ENCODE data around the gene CCDC186.

CCDC186 gene

DNA sequence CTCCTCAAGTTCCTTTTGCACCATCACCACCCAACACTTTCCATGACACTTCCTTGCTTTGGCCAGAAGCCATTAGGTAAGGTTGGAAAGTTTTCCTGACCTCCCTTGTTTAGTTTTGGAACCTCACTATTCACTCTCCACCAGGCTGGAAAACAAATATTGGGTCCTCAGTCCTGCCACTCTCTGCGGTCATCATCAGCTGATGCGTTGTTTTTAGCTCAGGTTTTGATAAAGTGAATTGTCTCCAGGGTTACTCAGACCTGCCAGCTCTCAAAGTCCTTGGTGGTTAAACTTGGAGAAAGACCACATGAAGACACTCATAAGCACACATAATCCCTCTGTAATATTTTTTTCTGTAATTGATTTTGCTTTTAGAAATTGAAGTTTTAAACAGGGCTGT, 55.5 kb downstream of the CCDC186 start:
- no peak overlapping the region for H3K4me3 Mint-ChIP-seq

GRCh38 chr10:114117728-114118127, 56.3 kb downstream of the CCDC186 start:
- H3K9me3 Mint-ChIP-seq = no peaks in the 10 kb centered on the region
- no peaks in the 10 kb centered on the region for H3K4me1 Mint-ChIP-seq (ENCODE audit: low read depth)
- H3K36me3 Mint-ChIP-seq (ENCODE audit: low read depth) = peaks cover 4% of the 10 kb centered on the region
- H3K4me3 Mint-ChIP-seq = no peak overlapping the region
- H3K27ac Mint-ChIP-seq = no peak overlapping the region
- H3K27me3 Mint-ChIP-seq (ENCODE audit: low read depth) = peaks cover 24% of the 10 kb centered on the region
- DNase-seq (ENCODE audit: low spot score) = no peak

More for the DNA sequence above, 55.5 kb downstream of the CCDC186 start:
- Mint-ChIP-seq H3K9me3 (no peaks in the 10 kb centered on the region), H3K27me3 (ENCODE audit: low read depth) (peaks cover 24% of the 10 kb centered on the region), H3K27ac (no peak overlapping the region), H3K36me3 (ENCODE audit: low read depth) (peaks cover 4% of the 10 kb centered on the region), H3K4me1 (ENCODE audit: low read depth) (no peaks in the 10 kb centered on the region)
- no peak for DNase-seq (ENCODE audit: low spot score)

DNA sequence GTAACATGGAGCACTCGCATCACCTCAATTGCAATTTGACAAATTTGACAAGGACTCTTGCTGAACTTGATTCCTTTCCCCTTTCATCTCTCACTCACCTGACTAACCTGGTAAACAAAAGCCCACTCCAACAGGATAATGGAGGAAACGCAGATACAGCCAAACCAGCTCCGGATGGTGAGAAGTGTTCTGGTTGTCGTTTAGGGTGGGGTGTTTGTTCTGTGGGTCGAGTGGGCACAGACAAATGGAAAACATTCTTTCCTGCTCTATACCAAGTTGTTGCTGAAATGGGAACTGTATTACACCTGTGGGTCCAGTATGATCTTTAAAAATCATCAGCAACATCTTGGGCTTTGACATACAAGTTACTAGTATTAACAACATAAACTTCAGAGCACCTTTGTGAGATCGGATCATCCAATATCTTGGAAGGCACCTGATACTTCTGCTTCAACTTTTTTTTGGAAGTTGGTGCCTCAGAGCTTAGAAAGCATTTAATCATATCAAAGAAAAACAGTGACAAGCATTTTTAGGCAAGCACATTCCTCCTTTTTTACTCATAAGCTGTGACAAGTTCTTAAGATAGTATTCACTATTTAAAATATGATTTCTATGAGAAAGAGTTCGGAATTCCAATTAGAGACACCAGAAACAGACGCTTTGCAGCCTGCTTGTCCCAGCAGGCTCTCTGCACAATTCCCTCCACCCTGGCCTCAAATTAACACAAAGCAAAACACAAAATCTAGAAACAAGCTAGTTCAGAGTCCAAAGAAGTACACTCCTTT, 58.1 kb downstream of the CCDC186 start:
- H3K4me1 Mint-ChIP-seq (ENCODE audit: low read depth) = no peaks in the 10 kb centered on the region
- H3K4me3 Mint-ChIP-seq = no peak overlapping the region
- peaks cover 27% of the 10 kb centered on the region for H3K27me3 Mint-ChIP-seq (ENCODE audit: low read depth)
- DNase-seq (ENCODE audit: low spot score) = no peak
- peaks cover 4% of the 10 kb centered on the region for H3K36me3 Mint-ChIP-seq (ENCODE audit: low read depth)
- H3K27ac Mint-ChIP-seq = no peak overlapping the region
- no peaks in the 10 kb centered on the region for H3K9me3 Mint-ChIP-seq

DNA sequence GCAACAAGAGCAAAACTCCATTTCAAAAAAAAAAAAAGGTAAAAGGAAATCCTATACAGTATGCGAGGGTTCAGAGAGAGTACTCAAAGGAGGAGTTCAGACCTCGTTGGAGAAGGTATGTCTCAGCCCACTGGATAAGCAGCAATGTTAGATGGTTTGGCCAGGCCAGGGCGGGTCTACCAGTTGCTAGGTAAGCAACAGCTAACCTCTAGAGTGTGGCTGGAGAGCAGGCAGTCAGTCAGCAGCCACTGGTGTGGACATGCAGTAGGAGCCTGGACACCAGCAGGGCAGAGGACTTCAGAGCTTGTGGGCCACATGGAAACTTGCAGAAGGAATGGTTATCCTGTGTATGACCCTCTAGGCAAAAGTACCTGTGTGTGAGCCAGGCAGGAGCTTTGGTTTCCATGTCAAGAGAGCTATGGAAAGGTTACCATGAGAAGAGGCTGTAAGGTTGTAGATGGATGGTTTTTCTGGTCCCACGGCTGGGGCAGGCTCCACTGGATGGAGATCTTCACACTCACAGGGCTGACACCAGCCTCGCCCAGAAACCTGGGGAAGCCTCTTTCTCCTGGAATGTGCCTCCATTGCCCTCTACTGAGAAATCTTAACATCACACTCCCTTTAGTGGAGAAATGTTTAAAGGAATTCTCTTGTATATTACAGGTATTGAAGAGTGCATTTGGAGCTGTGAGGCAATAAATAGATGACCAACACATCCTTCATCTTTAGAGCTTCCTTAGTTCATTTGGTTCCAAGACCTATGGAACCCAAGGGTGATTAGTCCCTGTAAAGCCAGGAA, 63.6 kb downstream of the CCDC186 start:
- no peak for DNase-seq (ENCODE audit: low spot score)
- Mint-ChIP-seq H3K27ac (no peak overlapping the region), H3K4me1 (ENCODE audit: low read depth) (no peaks in the 10 kb centered on the region)

GRCh38 chr10:114103284-114103683, 70.7 kb downstream of the CCDC186 start:
- Mint-ChIP-seq H3K36me3 (ENCODE audit: low read depth) (no peaks in the 10 kb centered on the region), H3K27me3 (ENCODE audit: low read depth) (peaks cover 45% of the 10 kb centered on the region), H3K27ac (no peak overlapping the region), H3K4me1 (ENCODE audit: low read depth) (peaks cover 13% of the 10 kb centered on the region), H3K4me3 (no peak overlapping the region), H3K9me3 (no peaks in the 10 kb centered on the region)
- no peak for DNase-seq (ENCODE audit: low spot score)

More for the DNA sequence above, 63.6 kb downstream of the CCDC186 start:
- Mint-ChIP-seq H3K9me3 (no peaks in the 10 kb centered on the region), H3K27me3 (ENCODE audit: low read depth) (peaks cover 24% of the 10 kb centered on the region), H3K36me3 (ENCODE audit: low read depth) (no peaks in the 10 kb centered on the region), H3K4me3 (no peak overlapping the region)

- Mint-ChIP-seq H3K27ac (no peak overlapping the region), H3K4me1 (ENCODE audit: low read depth) (peaks cover 13% of the 10 kb centered on the region), H3K4me3 (no peak overlapping the region), H3K9me3 (no peaks in the 10 kb centered on the region), H3K36me3 (ENCODE audit: low read depth) (no peaks in the 10 kb centered on the region), H3K27me3 (ENCODE audit: low read depth) (peaks cover 49% of the 10 kb centered on the region)
- DNase-seq (ENCODE audit: low spot score) = no peak
These were observed 71.7 kb downstream of the CCDC186 start for GRCh38 chr10:114102256-114102655.

GRCh38 chr10:114100848-114101741, 72.9 kb downstream of the CCDC186 start:
- H3K4me1 Mint-ChIP-seq (ENCODE audit: low read depth) = peaks cover 22% of the 10 kb centered on the region

GRCh38 chr10:114096864-114097263, 77.1 kb downstream of the CCDC186 start:
- Mint-ChIP-seq H3K36me3 (ENCODE audit: low read depth) (no peaks in the 10 kb centered on the region), H3K27me3 (ENCODE audit: low read depth) (peaks cover 74% of the 10 kb centered on the region), H3K9me3 (peaks cover 4% of the 10 kb centered on the region), H3K4me3 (no peak overlapping the region), H3K27ac (no peak overlapping the region), H3K4me1 (ENCODE audit: low read depth) (peaks cover 29% of the 10 kb centered on the region)
- no peak for DNase-seq (ENCODE audit: low spot score)

More at GRCh38 chr10:114100848-114101741, 72.9 kb downstream of the CCDC186 start:
- Mint-ChIP-seq H3K9me3 (no peaks in the 10 kb centered on the region), H3K36me3 (ENCODE audit: low read depth) (no peaks in the 10 kb centered on the region), H3K4me3 (peak overlapping the region; percentile 56), H3K27ac (no peak overlapping the region), H3K27me3 (ENCODE audit: low read depth) (peaks cover 55% of the 10 kb centered on the region)
- DNase-seq (ENCODE audit: low spot score) = no peak

DNA sequence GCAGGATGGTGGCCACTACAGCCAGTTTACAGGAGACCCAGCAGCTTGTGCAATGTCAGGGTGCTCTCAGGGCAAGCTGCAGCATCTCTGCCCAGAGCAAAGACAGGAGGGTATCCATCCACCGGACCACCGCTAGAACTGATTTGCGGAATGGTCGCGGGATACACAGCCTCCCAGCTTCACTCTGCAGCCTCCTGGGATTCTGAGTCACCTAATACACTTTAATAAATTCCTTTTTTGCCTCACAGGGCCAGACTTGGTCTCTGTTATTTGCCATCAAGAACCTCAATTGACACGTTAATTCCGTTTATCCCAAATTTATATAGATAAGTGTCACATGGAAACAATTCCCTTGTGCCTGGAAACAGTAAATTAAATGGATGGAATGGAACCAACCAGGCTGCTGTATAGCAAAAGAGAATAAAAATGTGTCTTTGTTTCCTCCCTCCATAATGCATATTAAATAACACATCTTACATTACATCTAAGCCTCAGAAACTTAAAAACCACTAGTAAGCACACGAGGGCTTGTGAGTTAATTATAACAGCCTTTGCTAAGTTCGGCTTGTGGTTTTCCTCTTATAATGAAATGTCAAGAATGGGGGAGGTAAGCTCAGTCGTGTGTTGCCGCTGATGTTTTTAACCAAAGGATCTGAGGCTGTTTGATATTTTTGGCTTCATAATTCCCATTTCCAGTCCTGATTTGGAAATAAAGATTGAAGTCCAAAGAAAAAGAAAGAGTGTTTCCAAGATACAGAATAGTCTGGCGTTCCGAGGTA, 78.3 kb downstream of the CCDC186 start:
- H3K4me3 Mint-ChIP-seq = peak overlapping the region; percentile 15
- H3K36me3 Mint-ChIP-seq (ENCODE audit: low read depth) = no peaks in the 10 kb centered on the region
- H3K27ac Mint-ChIP-seq = no peak overlapping the region
- peaks cover 27% of the 10 kb centered on the region for H3K4me1 Mint-ChIP-seq (ENCODE audit: low read depth)
- H3K27me3 Mint-ChIP-seq (ENCODE audit: low read depth) = peaks cover 70% of the 10 kb centered on the region
- peaks cover 4% of the 10 kb centered on the region for H3K9me3 Mint-ChIP-seq
- no peak for DNase-seq (ENCODE audit: low spot score)

- H3K4me1 Mint-ChIP-seq (ENCODE audit: low read depth) = peaks cover 18% of the 10 kb centered on the region
- peaks cover 62% of the 10 kb centered on the region for H3K27me3 Mint-ChIP-seq (ENCODE audit: low read depth)
- H3K4me3 Mint-ChIP-seq = no peak overlapping the region
- H3K27ac Mint-ChIP-seq = no peak overlapping the region
- no peak for DNase-seq (ENCODE audit: low spot score)
- peaks cover 4% of the 10 kb centered on the region for H3K9me3 Mint-ChIP-seq
- H3K36me3 Mint-ChIP-seq (ENCODE audit: low read depth) = no peaks in the 10 kb centered on the region
These were observed 79.2 kb downstream of the CCDC186 start for GRCh38 chr10:114094795-114095194.

- DNase-seq (ENCODE audit: low spot score) = no peak
- Mint-ChIP-seq H3K4me1 (ENCODE audit: low read depth) (no peaks in the 10 kb centered on the region), H3K27ac (no peak overlapping the region), H3K36me3 (ENCODE audit: low read depth) (no peaks in the 10 kb centered on the region), H3K4me3 (no peak overlapping the region), H3K9me3 (no peaks in the 10 kb centered on the region), H3K27me3 (ENCODE audit: low read depth) (peaks cover 22% of the 10 kb centered on the region)
These were observed 86.3 kb downstream of the CCDC186 start for GRCh38 chr10:114087655-114088054.

DNA sequence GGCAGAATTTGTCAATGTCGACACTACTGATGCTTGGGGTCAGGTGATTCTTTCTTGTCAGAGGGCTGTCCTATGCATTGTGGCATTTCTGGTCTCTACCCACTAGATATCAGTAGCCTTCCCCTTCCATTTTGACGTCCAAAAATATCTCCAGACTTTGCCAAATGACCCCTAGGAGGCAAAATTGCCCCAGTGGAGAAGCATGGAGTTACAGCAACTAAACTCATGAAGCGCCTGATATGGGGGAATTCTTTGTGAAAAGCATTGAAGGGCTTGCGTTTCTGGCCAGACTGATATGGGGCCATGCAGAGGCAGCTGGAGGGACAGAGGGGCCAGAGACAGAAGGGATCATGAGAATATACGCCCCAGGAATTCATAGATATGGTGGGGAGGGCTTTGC, 86.7 kb downstream of the CCDC186 start:
- Mint-ChIP-seq H3K4me1 (ENCODE audit: low read depth) (no peaks in the 10 kb centered on the region), H3K9me3 (no peaks in the 10 kb centered on the region), H3K4me3 (no peak overlapping the region), H3K36me3 (ENCODE audit: low read depth) (no peaks in the 10 kb centered on the region), H3K27ac (no peak overlapping the region), H3K27me3 (ENCODE audit: low read depth) (peaks cover 19% of the 10 kb centered on the region)
- DNase-seq (ENCODE audit: low spot score) = no peak

DNA sequence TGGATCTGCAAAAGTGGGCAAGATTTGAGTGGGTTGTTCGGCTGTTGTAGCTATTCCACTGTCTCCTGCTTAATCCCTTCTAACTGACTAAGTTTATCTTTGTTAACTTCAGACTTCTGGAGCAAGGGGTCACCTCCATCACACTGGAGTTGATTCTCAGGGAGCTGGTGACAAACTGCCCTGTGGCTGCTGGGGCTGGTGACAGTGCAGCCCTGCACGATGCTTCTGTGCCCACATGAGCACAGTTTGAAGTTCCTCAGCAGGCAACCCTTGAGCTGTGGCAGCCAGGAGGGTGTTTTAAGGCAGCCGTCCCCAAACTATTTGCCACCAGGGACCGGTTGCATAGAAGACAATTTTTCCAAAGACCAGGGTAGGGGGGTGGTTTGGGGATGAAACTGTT, 89.8 kb downstream of the CCDC186 start:
- Mint-ChIP-seq H3K9me3 (no peaks in the 10 kb centered on the region), H3K36me3 (ENCODE audit: low read depth) (no peaks in the 10 kb centered on the region), H3K27me3 (ENCODE audit: low read depth) (peaks cover 27% of the 10 kb centered on the region), H3K4me3 (no peak overlapping the region), H3K27ac (no peak overlapping the region), H3K4me1 (ENCODE audit: low read depth) (no peaks in the 10 kb centered on the region)
- peak; percentile 23 for DNase-seq (ENCODE audit: low spot score)
